ENCODE data around the gene WNT11.
"Not testable (repeated sequence)": the region's sequence is repeated elsewhere in the genome, so short reads cannot be mapped to it uniquely, and the experiment has no call there.

Gene WNT11

GRCh38 chr11:76201672-76202412, 4.5 kb downstream of the WNT11 start:
- TF ChIP-seq CTCF (IDR thresholded peaks at IDR 0.05; ENCODE audit: unreplicated experiment in 3 of 3), result no peak
- no peak overlapping the region for H3K27ac Mint-ChIP-seq
- no peak overlapping the region for H3K4me3 Mint-ChIP-seq

GRCh38 chr11:76201056-76201455, 5.2 kb downstream of the WNT11 start:
- Mint-ChIP-seq H3K27ac (peak overlapping the region in 1 of 3 experiments; percentile 33), H3K9me3 (no peaks in the 10 kb centered on the region), H3K4me3 (no peak overlapping the region), H3K36me3 (ENCODE audit: low read depth) (peaks cover 9% of the 10 kb centered on the region), H3K4me1 (peaks cover 21% of the 10 kb centered on the region), H3K27me3 (ENCODE audit: low read depth) (peaks cover 48% of the 10 kb centered on the region)
- TF ChIP-seq CTCF (IDR thresholded peaks at IDR 0.05; ENCODE audit: unreplicated experiment in 3 of 3), result no peak

More at GRCh38 chr11:76201672-76202412, 4.5 kb downstream of the WNT11 start:
- H3K4me1 Mint-ChIP-seq, result peaks cover 20% of the 10 kb centered on the region
- peaks cover 5% of the 10 kb centered on the region for H3K36me3 Mint-ChIP-seq (ENCODE audit: low read depth)
- peaks cover 52% of the 10 kb centered on the region for H3K27me3 Mint-ChIP-seq (ENCODE audit: low read depth)
- no peaks in the 10 kb centered on the region for H3K9me3 Mint-ChIP-seq

GRCh38 chr11:76200006-76200940, 6.0 kb downstream of the WNT11 start:
- TF ChIP-seq CTCF (IDR thresholded peaks at IDR 0.05; ENCODE audit: unreplicated experiment in 3 of 3), result no peak
- Mint-ChIP-seq H3K4me3 (no peak overlapping the region), H3K27ac (peak overlapping the region in 2 of 3 experiments; percentile 33 to 48), H3K9me3 (no peaks in the 10 kb centered on the region), H3K4me1 (peaks cover 14% of the 10 kb centered on the region), H3K27me3 (ENCODE audit: low read depth) (peaks cover 40% of the 10 kb centered on the region), H3K36me3 (ENCODE audit: low read depth) (peaks cover 10% of the 10 kb centered on the region)

- Mint-ChIP-seq H3K36me3 (ENCODE audit: low read depth) (peaks cover 14% of the 10 kb centered on the region), H3K27me3 (ENCODE audit: low read depth) (peaks cover 28% of the 10 kb centered on the region), H3K4me1 (peaks cover 16% of the 10 kb centered on the region)
- not testable (repeated sequence) for H3K27ac Mint-ChIP-seq, H3K9me3 Mint-ChIP-seq, H3K4me3 Mint-ChIP-seq
Observed at GRCh38 chr11:76198691-76199090, 7.6 kb downstream of the WNT11 start.

GRCh38 chr11:76197941-76198640, 8.2 kb downstream of the WNT11 start:
- Mint-ChIP-seq H3K36me3 (ENCODE audit: low read depth) (peaks cover 14% of the 10 kb centered on the region), H3K27me3 (ENCODE audit: low read depth) (peaks cover 26% of the 10 kb centered on the region), H3K9me3 (no peaks in the 10 kb centered on the region), H3K27ac (no peak overlapping the region), H3K4me3 (no peak overlapping the region), H3K4me1 (peaks cover 16% of the 10 kb centered on the region)
- TF ChIP-seq CTCF (IDR thresholded peaks at IDR 0.05; ENCODE audit: unreplicated experiment in 3 of 3), result no peak

- no peak for TF ChIP-seq CTCF (IDR thresholded peaks at IDR 0.05; ENCODE audit: unreplicated experiment in 3 of 3)
- no peak overlapping the region for H3K27ac Mint-ChIP-seq
- no peaks in the 10 kb centered on the region for H3K9me3 Mint-ChIP-seq
- H3K36me3 Mint-ChIP-seq (ENCODE audit: low read depth), result peaks cover 14% of the 10 kb centered on the region
- H3K4me1 Mint-ChIP-seq, result peaks cover 16% of the 10 kb centered on the region
- H3K4me3 Mint-ChIP-seq, result no peak overlapping the region
- H3K27me3 Mint-ChIP-seq (ENCODE audit: low read depth), result peaks cover 20% of the 10 kb centered on the region
Observed at GRCh38 chr11:76197332-76197731, 9.0 kb downstream of the WNT11 start.

Data from nephron (organoid).